GM18873 (cell line): ENCODE data around the gene SMARCA4.

ENCODE experiments used
- ATAC-seq: cut with Tn5 transposase; IDR thresholded peaks from one replicate; pipeline ENCODE4 v1.9.1; 2021; ENCODE audit warnings: mild to moderate bottlenecking, moderate library complexity, moderate number of reproducible peaks; ENCODE audit not compliant: unreplicated experiment, low FRiP score

Gene SMARCA4

GRCh38 chr19:10960314-10961072 lies at the start of gene SMARCA4:
SMARCA4 (plus strand) TSS chr19:10961030; CDS start chr19:10984152, 23,122 bp downstream.
- peak; percentile 57 for ATAC-seq

DNA sequence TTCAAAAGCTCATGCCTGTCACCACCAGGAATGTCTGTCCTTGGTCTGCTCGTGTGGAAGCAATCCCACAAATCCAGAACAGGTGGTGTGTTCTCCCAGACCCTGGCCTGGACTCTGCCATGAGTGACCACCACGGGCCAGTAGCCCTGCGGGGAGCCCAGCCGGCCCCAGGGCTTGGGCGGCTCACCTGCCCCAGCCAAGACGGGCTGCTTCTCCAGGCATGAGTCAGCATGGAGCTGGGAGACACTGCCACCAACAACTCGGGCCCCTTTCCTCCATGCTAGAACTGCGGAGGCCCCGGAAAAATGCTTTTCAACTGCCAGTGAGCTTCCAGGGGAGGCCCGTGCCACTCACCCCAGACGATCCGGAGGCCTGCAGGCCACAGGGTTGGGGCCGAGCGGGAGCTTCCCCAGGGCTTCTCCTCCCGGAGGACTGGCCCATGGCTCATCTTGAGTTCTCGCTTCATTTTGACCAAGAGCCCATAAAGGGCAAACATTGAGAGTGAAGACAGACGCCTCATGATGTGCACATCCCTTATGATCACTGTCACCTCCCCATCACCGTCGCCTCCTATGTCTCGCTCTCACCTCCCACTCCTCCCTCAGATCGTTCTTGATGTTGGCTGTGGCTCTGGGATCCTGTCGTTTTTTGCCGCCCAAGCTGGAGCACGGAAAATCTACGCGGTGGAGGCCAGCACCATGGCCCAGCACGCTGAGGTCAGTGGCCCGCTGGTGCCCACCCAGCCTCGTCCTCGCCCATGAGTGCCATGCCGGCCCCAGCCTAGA lies 49.1 kb upstream of the SMARCA4 start:
- no peak for ATAC-seq

GRCh38 chr19:10912619-10913018 lies 48.2 kb upstream of the SMARCA4 start:
- ATAC-seq: no peak

DNA sequence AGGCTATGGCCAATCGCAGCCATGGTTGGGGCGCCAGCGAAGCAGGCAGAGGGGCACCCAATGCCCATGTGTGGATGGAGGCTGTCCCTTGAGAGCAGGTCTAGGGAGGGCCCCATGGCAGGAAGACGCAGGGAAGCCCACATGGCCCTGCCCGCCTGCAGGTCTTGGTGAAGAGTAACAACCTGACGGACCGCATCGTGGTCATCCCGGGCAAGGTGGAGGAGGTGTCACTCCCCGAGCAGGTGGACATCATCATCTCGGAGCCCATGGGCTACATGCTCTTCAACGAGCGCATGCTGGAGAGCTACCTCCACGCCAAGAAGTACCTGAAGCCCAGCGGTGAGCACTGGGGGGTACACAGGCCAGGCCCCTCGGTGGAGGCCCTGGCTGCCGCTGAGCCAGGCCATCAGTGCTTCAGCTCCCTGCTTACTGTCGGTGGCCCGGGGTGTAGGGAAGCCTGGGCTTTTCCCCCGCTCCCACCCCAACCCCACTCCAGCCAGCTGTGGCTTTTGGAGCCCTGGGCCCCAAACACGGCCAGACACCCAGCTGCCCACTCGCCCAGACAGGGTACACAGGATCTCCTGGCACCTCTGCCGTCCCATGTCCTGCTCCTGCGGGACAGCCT lies 47.0 kb upstream of the SMARCA4 start:
- ATAC-seq: no peak

- ATAC-seq: no peak
These were observed 45.4 kb upstream of the SMARCA4 start for GRCh38 chr19:10915130-10916091.

DNA sequence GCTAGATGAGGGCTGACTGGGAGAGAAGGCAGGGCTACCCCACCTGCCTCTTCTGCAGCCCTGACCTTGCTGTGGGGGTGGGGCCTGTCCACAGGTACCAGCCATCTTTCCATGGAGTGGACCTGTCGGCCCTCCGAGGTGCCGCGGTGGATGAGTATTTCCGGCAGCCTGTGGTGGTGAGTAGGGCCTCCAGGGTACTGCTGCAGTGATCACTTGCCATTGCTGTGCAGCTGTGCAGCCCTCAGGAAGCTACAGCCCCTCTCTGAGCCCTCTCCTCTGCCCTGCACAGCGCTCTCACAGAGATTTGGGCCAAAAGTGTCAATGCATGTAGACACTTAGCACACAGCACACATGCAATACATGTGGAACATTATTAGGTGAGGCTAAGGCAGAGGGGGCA lies 44.2 kb upstream of the SMARCA4 start:
- no peak for ATAC-seq

GRCh38 chr19:10918359-10918758 lies 42.5 kb upstream of the SMARCA4 start:
- ATAC-seq: no peak

GRCh38 chr19:10919352-10920287 lies 41.2 kb upstream of the SMARCA4 start:
- no peak for ATAC-seq

- no peak for ATAC-seq
These were observed 40.6 kb upstream of the SMARCA4 start for GRCh38 chr19:10920288-10920655.

DNA sequence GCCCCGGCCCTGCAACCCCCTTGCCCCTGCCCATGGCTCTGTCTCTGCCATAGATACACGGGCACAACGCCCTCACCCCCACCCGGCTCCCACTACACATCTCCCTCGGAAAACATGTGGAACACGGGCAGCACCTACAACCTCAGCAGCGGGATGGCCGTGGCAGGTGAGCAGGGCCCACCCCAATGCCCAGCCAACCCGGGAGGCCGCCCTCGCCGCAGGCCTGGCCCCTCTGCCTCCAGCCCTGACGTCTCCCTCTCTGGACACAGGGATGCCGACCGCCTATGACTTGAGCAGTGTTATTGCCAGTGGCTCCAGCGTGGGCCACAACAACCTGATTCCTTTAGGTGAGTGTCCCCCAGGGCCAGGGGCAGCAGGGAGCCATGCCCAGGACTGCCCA lies 40.0 kb upstream of the SMARCA4 start:
- no peak for ATAC-seq

DNA sequence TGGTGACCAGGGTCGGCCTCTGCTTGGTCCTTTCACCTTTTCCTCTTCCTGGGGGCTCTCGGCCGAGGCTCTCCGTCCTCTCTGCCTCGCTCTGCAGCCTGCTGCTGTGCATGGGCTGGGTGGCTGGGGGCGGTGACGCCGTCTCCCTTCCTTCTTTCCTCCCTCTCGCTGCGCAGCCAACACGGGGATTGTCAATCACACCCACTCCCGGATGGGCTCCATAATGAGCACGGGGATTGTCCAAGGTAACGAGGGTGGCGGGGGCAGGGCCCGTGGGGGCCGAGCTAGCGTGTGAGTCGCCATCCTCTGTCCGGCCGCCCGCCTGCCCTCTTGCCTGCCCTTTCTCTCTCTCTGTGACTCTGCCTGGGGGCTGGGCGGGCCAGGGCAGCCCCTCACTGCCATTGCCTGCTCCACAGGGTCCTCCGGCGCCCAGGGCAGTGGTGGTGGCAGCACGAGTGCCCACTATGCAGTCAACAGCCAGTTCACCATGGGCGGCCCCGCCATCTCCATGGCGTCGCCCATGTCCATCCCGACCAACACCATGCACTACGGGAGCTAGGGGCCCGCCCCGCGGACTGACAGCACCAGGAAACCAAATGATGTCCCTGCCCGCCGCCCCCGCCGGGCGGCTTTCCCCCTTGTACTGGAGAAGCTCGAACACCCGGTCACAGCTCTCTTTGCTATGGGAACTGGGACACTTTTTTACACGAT lies 39.5 kb upstream of the SMARCA4 start:
- no peak for ATAC-seq

GRCh38 chr19:10921910-10922637 lies 38.8 kb upstream of the SMARCA4 start:
- ATAC-seq: no peak

DNA sequence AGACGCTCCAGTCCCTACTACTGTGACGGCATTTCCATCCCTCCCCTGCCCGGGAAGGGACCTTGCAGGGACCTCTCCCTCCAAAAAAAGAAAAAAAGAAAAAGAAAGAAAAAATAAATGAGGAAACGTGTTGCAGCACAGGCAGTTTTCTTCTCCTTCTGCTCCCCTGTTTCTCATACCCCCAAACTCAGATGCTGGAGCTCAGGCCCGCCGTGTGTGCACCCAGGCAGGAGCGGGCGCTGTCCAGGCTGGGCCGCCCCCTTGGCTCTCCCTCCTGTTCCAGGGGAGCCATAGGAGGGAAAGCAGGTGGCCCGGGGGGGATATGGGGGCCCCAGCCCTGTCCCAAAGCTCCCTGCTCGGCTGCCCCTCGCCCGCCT lies 38.2 kb upstream of the SMARCA4 start:
- no peak for ATAC-seq

- no peak for ATAC-seq
These were observed 37.3 kb upstream of the SMARCA4 start for GRCh38 chr19:10923260-10924112.

DNA sequence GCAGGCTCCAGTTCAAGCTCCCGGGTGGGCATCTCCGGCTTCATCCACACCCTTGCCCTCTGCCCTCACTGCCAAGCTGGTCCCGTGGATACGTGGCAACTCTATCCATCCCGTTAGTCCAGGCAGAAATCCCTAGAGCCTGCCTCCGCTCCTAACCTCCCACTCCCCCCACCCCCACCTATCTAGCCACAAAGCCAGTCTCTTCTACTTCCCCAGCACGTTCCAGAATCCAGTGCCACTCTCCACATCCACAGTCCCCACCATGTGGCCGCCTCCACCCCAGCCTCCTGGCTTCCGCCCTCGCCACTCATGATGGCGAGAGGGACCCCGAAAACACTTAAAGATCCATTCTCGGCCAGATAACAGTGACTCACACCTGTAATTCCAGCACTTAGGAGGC lies 36.2 kb upstream of the SMARCA4 start:
- no peak for ATAC-seq

GRCh38 chr19:10927730-10928562 lies 32.9 kb upstream of the SMARCA4 start:
- no peak for ATAC-seq
